ENCODE data around the gene ADCY9.

- no peak for TF ChIP-seq CTCF (IDR thresholded peaks at IDR 0.05)
- TF ChIP-seq ATF3 (CRISPR knock-in tag; conservative IDR thresholded peaks at IDR 0.05): no peak
- no peak for TF ChIP-seq RELA (CRISPR knock-in tag; IDR thresholded peaks at IDR 0.05; ENCODE audit: borderline replicate concordance)
- no peak for TF ChIP-seq TEAD4 (CRISPR knock-in tag; IDR thresholded peaks at IDR 0.05)
- TF ChIP-seq SP1 (CRISPR knock-in tag; conservative IDR thresholded peaks at IDR 0.05): no peak
- TF ChIP-seq SMAD3 (CRISPR knock-in tag; IDR thresholded peaks at IDR 0.05; ENCODE audit: borderline replicate concordance): no peak
These were observed 131.9 kb downstream of the ADCY9 start for GRCh38 chr16:3984111-3985060.
